HG03175 (cell line): Measurements from ENCODE around the gene TMEM266.

Experiments used
- ATAC-seq: cut with Tn5 transposase; IDR thresholded peaks from one replicate; pipeline ENCODE4 v1.9.1; 2021; ENCODE audit warnings: mild to moderate bottlenecking, moderate library complexity; ENCODE audit not compliant: unreplicated experiment

The TMEM266 gene

DNA sequence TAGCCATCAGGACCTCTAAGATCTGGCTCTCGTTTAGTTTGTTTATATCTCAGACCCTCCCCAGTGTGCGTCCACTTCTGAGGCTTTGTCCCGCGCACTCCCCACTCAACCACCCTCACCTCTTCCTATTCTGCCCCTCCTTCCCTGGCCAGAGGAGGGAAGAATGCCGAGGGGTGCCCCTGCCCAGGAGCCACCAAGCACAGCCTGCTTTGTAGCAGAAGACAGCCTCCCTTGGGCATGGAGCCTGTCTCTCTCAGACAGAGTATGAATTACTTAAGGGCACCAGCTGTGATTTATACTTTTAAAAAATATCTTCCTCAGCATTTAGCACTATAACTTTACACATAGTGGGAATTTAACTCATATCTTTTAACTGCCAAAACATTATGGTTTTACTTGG, 6.0 kb downstream of the TMEM266 start:
- no peak for ATAC-seq

DNA sequence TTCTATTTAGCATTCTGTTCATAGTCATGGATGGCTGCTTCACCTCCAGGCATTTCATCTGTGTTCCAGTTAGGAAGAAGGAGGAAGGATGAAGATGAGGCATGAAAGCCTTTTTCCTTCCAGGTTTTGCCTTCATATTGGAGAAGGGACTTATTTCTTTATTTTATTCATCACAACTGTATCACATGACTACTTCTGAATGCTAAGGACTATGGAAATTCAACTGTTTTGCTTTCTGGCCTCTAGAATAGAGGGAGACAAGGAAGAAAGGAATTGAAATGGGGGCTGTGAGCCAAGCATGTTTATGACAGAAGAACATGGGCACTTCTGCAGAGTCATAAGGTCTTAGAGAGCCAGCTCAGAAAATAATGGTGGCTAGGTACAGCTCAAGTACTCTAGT, 10.4 kb downstream of the TMEM266 start:
- no peak for ATAC-seq

DNA sequence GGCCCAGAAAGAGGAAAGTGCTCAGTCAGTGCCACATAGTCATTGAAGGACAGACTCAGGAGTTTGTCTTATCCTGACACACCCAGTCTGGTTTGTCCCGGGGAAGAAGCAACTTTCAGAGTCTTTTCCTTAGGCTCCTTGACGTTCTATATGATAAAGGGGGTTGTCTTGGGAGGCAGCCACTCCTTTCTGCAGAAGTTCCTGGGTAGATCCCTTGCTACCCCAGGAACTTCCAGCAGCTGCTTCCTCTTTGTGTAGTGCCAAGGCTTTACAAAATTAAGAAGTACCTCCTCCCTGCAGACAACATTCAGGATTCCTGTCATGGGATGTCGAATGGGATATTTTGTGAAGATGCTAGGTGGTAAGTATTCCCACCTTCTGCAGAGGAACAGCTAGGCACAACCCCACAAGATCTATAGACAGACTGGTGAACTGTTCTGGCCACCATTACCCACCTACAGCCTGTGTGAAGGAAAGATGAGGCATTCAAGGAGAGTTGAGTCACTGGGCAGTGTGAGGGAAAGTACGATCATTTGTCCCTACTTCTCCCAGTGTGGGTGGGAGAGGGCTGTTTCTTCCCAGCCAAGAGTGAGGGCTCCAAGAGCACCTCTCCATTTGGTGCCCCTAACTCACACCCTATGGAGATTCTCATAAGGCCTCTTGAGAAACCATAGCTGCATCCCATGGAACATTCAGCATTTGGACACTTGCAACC, 11.3 kb downstream of the TMEM266 start:
- no peak for ATAC-seq

DNA sequence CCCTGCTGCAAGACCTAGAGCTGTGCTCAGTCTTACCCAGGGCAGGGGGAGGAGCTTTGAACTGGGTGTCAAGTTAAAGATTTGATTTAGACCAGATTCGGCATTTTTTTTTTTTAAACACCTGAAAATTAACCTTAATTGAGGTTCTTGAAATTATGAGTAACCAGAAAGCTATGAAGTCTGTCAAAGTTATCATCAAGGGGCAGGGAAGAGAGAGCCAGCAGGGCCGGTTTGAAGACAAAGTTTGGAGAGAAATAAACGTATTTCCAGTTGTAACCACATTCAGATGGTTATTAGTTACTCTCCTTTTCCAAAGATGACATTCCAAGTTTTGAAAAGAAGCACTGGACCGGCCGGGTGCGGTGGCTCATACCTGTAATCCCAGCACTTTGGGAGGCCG, 12.0 kb downstream of the TMEM266 start:
- no peak for ATAC-seq

DNA sequence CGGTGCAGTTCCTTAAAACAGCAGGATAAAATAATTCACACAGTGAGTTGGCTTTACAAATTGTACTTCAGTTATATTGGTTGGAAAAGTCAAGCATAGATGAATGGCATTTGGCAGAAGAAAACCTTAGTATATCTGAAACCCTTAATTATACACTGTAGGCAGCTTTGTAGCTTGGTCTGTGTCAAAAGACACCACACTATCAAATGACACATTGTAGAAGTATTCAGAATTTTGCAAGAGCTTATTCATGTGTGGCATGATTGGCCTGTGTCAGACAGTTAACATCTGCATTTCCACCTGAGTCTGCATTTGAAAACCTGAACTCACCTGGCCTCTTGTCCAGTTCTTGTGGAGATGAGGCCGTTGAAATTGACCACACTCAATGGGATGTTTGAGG, 13.8 kb downstream of the TMEM266 start:
- no peak for ATAC-seq

DNA sequence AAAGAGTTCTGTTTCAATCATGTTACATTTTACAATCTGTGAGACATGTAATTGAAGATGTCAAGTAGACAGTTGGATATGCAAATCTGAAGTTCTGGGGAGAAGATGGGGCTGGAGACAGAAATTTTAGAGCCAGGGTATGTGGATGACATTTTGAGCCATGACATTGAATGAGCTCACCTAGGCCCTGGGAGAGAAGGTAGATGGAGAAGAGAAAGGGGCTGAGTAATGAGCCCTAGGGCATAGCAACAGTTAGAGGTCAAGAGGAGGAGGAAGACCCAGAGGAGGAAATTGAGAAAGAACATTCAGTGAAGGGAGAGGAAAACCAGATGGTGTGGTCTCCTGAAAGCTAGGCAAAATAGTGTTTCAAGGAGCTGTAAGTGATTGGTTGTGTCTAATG, 15.3 kb downstream of the TMEM266 start:
- ATAC-seq: no peak

DNA sequence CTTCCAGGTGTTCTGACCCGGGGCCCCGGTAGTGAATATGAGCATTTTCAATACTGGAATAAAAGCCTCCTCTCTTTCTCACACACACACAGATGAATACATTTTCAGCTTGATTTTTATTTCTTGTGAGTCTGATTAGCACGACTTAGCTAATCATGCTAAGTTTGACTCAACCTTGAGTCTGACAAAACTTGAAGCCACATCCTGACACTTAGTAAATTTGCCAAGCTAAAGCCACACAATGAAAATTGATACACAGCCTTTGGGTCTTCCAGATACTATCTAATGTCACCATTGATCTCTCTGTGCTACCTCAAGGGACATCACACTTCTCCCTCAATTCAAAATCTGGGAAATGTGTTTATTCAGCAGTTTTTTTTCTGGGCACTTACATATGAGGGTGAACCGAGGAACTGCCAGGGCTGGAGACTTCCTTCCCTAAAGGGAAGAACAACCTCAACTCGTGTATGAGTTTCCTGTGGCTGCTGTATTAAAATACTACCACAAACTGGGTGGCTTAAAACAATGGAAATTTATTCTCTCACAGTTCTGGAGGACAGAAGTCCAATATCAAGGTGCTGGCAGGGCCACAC, 18.6 kb downstream of the TMEM266 start:
- ATAC-seq: no peak

DNA sequence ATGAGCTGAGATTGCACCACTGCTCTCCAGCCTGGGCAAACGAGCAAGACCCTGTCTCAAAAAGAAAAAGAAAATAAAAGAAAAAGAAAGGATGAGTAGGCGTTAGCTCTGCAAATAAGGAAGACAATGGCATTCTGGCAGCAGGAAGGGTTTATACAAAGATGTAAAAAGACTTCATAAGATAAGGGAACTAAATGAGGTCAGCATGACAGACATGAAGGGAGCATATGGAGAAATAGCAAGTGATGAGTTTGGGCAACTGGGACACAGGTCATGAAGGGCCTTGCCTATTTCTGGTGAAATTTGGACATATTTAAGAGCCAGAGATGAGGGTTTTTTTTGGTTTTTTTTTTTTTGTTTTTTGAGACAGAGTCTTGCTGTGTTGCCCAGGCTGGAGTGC, 24.5 kb downstream of the TMEM266 start:
- ATAC-seq: no peak

DNA sequence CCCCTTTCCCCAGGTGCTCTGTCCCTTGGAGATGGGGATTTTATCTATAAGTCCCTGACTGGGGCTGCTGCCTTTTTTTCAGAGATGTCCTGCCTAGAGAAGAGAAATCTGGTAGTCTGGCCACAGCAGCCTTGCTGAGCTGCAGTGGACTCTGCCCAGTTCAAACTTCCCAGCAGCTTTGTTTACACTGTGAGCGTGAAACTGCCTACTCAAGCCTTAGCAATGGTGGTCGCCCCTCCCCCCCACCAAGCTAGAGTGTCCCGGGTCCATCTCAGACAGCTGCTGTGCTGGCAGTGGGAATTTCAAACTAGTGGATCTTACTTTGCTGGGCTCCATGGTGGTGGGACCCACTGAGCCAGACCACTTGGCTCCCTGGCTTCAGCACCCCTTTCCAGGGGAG, 38.9 kb downstream of the TMEM266 start:
- no peak for ATAC-seq

DNA sequence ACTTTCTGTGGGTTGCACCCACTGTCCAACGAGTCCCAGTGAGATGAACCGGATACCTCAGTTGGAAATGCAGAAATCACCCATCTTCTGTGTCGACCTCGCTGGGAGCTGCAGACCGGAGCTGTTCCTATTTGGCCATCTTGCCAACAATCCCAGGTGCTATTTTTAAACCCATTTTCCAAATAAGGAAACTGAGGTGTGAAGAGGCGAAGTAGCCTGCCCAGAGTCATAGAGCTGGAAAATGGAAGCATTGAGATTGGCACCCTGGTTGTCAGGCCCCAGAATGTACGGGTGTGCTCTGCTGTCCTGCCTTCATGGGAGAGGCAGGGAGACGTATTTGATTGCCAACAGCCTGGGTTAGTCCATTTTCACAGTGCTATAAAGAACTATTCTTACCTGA, 39.6 kb downstream of the TMEM266 start:
- ATAC-seq: no peak

DNA sequence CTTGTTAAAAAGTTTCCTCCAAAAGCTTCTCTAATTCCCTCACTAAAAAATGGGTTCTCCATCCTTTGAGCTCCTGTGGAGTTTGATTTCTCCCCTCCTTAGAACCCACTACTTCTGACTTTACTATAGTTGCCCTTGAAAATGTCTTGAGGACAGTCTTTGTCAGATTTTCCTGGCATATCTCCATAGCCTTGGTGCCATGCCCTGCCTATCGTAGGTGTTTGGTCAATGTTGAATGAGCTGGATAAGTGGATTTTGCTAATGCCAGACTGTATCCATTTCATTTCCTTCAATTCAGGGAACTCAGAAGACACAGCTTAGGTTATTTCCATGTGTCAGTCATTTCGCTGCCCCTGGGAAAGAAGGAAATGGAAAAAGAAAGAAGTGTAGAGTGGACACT, 40.6 kb downstream of the TMEM266 start:
- no peak for ATAC-seq

DNA sequence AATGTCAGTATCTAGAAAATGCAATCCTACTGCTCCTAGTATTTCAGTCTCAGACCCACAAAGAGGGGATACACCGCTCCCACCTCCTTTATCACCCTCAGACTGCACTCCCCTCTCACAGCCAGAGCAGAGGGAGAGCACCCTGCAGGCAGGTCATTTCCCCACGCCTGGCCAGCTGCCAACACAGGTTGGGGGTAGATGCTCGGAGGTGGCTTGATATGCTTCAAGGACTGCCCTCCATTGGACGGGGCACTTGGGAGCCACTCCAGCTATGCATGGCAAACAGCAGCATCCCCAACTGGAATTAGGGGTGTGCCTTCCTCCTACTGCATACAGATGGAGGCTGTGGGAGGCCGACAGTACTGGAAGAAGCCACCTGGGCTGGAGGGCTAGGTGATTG, 41.9 kb downstream of the TMEM266 start:
- no peak for ATAC-seq

DNA sequence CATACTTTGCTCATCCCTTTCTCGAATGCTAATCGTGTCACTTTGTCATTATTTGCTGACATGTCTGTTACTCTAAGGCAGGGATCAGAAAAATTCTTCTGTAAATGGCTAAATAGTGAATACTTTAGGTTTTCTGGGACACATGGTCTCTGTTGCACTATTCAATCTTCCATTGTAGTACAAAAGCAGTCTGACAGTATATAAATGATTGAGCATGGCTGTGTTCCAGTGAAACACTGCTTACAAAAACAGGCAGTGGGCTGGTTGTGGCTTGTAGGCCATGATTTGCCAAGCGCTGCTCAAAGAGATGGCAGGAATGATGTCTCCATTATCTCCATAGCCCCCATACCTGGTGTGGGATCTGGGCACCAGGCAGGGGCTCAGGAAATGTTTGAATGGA, 45.6 kb downstream of the TMEM266 start:
- ATAC-seq: no peak

DNA sequence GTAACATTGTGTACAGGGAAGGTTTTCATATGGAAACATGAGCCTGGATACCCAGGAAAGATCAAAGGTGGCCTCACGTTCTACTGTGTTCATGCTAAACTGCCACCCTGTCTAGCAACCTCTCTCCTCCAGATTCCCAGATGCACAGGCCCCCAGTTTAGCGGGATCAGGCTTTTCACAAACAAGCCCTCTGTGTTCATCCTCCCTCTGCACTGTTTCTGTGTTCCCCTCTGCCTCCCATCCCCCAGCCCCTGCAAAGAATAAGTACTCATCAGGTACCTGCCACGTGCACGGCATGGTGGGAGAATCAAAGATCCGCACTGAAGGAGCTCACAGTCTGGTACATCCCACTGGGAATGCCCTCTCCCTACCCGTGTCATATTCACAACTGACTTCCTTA, 46.1 kb downstream of the TMEM266 start:
- no peak for ATAC-seq

DNA sequence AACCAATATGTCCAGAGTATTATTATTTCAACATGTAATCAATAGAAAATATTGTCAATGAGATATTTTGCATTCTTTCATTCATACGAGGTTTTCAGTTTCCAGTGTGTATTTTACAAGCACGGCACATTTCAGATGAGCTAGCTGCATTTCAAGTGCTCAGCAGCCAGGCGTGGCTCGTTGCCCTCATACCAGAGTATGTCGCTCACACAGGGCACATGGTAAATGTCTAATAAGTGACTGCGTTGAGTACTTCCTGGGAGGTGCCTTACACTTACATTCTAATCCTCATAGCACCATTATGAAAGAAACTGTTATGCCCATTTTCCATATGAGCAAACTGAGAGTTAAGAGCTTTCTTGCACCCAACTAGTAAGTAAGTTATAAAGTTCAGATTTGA, 47.4 kb downstream of the TMEM266 start:
- ATAC-seq: no peak

DNA sequence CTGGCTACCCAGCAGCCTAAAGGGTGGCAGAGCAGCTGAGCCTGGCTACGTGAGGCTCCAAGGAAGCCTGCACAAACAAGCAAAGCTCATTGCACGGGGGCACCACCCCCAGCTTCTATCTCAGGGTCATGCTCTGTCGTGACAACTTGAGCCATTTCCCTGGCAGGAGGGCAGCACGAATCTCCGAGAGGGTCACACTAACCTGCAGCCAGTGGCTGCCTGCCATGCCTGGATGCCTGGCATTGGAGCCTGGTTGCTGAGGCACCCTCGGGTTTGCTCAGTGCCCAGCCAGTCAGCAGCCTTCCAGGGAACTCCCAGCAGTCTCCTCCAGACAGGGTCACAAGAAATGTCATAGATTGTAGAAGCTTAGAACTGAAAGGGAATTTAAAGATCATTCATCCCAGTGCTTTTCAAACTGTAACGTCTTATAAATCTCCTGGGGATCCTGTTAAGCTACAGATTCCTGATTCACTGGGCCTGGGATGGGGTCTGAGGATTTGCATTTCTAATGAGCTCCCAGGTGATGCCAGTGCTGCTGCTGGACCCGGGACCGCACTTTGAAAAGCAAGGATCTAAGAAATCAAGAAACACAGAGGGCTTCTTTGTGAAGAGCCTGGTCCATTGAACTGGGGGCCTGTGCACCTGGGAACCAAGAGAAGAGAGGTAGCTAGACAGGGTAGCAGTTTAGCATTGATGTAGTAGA, 48.4 kb downstream of the TMEM266 start:
- ATAC-seq: no peak

DNA sequence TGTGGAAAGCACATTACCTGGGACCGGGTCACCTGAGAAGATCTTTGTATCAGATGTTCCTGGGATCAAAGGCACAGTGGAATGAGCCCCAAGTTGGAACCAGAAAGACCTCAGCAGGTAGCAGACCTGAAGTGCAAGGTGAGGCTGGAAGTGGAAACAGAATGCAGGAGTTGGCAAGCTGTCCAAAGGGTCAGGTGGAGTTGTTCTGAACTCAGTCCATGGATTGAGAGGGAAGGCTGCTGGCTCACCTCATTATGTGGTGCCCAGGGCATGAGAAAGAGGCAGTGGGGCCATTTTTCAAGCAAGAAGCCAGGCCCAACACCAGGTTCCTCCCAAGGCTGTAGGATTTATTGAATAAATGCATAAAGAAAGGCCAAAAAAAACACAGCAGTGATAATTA, 49.3 kb downstream of the TMEM266 start:
- no peak for ATAC-seq

DNA sequence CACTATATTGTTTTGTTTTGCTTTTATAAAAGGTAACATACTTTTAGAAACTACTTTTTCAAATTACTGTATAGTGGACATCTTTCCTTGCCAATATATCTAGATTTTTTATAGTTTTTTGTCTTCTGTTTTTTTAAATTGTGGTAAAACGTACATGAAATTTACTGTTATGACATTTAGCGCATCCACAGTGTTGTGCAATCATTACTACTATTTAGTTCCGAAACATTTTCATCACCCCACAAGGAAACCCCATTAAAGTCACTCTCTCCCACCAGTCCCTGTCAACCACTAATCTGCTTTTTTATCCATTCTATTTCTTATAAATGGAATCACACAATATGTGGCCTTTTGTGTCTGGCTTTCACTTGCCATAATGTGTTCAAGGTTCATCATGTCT, 54.8 kb downstream of the TMEM266 start:
- no peak for ATAC-seq

DNA sequence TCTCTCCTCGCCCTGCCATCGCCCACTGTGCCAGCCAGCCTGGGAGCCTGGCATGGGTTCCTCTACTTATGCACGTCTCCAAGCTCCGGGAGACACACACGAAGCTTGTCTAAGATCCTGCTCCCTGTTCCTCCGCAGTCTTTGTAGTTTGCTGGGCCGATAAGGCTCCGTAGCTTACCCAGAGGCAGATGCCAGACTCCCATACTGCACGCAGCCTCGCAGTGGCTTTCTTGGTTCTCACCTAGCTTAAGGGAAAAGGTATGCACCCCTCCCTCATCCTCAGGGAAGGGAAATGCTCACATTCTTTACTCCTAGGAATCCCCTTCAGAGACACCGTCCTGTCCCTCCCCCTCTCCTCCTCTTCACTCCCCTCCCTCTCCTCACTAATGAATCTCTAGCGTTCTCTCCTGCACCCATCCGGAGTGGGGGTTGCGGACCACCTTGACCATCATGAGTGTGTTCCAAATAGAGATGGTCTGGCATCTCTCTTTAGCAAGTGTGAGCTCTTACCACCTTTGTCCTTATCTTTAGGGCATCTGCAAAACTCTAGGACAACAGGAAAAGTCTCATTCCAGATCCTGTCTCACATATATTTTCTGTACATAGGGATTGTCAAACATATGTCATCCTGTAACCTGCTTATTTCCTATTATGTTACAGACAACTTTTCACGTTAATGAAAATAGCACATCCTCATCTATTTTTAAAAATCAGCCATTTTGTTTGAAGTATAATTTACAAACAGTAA, 56.5 kb downstream of the TMEM266 start:
- ATAC-seq: no peak

DNA sequence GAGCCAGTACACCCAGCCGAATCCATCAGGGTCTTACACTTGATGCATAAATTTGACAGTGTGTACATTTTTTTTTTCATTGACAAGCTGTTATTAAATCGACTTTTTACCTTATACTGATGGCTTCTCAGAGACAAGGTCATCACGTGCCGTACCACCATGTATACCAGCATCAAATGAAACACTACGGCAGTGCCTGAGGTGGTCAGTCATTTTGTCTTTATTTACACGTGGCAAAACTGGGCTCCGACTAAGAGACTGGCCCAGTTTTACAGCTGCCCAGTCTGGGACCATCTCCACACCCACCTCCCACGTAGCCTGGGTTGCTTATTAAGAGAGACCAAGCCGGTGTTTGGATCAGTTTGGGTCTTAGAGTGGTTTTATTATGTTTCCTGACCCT, 57.4 kb downstream of the TMEM266 start:
- ATAC-seq: no peak

DNA sequence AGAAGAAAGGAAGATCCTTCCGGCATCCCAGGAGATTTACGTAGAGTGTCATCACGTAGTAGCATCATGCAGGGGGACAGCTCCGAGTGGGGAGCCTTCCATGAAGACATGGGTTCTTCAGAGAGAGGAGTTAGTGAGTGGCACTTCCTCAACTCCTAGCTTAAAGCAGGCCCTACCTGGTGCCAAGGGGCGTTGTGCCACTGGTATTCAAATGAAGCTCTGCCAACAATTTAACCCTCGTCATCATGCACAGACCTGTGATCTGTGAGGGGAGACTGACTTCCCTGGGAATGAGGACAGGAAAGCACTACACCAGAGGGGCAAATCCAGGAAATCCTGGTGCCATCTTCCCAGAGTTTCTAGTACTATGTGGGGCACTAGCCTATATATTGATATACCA, 59.0 kb downstream of the TMEM266 start:
- no peak for ATAC-seq

DNA sequence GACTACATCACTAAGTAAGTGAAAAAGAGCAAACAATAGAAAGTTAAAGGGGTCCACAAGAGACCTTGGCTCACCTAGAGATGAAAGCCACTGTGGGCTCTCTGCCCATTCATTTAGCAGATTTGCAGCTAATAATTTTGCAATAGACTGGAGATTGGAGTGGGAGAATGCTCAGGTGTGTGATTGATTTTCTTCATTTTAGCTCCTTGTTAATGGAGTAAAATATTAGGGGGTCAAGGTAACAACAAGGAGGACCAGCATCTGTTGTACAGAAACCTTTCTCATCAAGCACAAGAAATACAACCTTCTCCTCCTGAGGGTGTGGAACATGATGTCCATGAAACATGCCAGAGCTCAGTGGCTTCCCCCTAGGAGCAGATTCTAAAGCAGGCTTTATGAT, 63.2 kb downstream of the TMEM266 start:
- no peak for ATAC-seq
